ENCODE measurements around the gene BMP7. TPM values are rescaled to one million over a fixed set of nuclear protein-coding genes. Genes with fewer than 3 reads are reported as not detected.

BMP7 gene
- total RNA-seq, 4 donors from 2014 or later, result 4.6 to 7.1 (median 5.6) TPM

DNA sequence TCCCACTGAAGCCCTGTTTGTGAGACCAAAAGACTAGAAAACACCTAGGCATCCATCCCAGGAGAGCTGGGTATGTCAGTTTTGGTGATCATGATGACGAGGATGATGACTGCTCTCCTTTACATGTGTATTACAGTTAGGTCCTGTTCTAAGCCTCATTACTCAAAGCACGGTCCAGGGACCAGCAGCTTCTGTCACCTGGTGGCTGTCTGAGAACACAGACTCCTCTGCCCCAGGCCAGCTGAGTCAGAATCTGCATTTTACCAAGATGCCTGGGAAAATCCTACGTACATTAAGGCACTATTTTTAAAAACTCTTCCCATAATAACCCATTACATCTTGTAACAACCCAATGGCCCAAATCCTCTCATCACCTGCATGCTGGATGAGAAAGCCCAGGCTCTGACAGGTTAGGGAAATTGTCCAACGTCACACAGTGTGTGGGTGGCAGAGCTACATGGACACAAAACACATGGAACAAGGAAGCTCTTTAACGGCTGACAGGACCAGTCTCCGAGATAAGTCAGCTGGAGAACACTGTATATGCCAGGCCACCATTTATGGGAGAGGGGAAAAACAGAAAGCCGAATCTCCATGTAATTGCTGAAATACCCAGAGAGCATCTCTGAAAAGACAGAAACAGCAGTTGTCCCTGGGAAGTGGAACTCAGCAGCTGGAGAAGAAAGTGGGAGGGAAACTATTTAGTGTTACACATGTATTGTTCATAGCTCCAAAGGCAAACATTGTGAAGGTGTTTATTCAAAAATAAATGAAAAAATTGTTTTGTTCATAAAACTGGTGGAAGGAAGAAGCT lies 65.4 kb downstream of the BMP7 start:
- H3K4me1 ChIP-seq, result no peaks in the 10 kb centered on the region
- no peak overlapping the region for H3K27ac ChIP-seq (replicated peaks in 1 of 4)
- intact Hi-C loops (cut with DNase I), result no loop called here
- no peak overlapping the region for H3K4me3 ChIP-seq
- H3K9me3 ChIP-seq, result no peaks in the 10 kb centered on the region
- no peak for DNase-seq (ENCODE audit: extremely low spot score)
- peaks cover 0 to 53% (median 0%) of the 10 kb centered on the region in 4 donors for H3K27me3 ChIP-seq
- no peaks in the 10 kb centered on the region for H3K36me3 ChIP-seq
- 62% methylated on average over 7 of the region's 7 CpGs for WGBS
- no peak for TF ChIP-seq POLR2AphosphoS5 (IDR thresholded peaks at IDR 0.05)
- no peak for TF ChIP-seq EP300 (IDR thresholded peaks at IDR 0.05)
- TF ChIP-seq, protein P1, sequence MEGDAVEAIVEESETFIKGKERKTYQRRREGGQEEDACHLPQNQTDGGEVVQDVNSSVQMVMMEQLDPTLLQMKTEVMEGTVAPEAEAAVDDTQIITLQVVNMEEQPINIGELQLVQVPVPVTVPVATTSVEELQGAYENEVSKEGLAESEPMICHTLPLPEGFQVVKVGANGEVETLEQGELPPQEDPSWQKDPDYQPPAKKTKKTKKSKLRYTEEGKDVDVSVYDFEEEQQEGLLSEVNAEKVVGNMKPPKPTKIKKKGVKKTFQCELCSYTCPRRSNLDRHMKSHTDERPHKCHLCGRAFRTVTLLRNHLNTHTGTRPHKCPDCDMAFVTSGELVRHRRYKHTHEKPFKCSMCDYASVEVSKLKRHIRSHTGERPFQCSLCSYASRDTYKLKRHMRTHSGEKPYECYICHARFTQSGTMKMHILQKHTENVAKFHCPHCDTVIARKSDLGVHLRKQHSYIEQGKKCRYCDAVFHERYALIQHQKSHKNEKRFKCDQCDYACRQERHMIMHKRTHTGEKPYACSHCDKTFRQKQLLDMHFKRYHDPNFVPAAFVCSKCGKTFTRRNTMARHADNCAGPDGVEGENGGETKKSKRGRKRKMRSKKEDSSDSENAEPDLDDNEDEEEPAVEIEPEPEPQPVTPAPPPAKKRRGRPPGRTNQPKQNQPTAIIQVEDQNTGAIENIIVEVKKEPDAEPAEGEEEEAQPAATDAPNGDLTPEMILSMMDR (IDR thresholded peaks at IDR 0.05), result no peak
- no peak for TF ChIP-seq POLR2A (IDR thresholded peaks at IDR 0.05; ENCODE audit: low read depth)

DNA sequence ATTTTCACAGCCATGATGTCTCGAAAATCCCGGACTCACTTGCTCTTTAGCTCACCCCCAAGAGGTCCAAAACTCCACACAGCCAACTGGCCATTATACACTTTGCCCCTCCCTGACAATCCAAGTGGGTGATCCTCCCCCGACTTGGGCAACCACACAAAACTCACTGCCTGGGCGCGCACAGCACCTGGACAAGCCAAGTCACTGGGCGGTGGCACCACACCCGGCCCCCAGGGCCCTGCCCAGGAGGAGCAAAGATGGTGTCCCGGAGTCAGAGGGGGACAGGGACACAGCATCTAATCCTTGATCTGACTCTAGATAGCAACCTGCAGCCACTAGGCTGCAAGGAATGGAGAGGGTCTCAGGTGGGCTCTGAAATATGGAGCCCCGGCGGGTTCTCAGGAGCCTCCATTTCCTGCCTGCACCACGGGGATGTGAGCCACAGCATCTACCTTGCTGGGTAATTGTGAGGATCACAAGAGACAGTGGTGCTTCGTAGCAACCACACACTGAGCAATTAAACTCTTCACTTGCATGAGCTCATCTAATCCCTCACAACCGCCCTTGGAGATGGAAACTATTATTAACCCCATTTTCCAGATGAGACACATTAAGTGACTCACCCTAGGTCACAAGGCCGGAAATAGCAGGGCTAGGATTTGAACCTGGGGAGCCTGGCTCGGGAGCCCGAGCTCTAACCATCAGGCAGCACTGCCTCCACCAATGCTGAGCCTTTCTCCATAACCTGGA lies 66.6 kb downstream of the BMP7 start:
- no peaks in the 10 kb centered on the region for H3K36me3 ChIP-seq
- H3K4me3 ChIP-seq, result no peak overlapping the region
- peaks cover 0 to 55% (median 0%) of the 10 kb centered on the region in 4 donors for H3K27me3 ChIP-seq
- no peak for DNase-seq (ENCODE audit: extremely low spot score)
- H3K27ac ChIP-seq (replicated peaks in 1 of 4), result no peak overlapping the region
- no peaks in the 10 kb centered on the region for H3K4me1 ChIP-seq
- TF ChIP-seq POLR2AphosphoS5 (IDR thresholded peaks at IDR 0.05) (no peak), POLR2A (IDR thresholded peaks at IDR 0.05; ENCODE audit: low read depth) (no peak), EP300 (IDR thresholded peaks at IDR 0.05) (no peak)
- TF ChIP-seq, protein P1 (IDR thresholded peaks at IDR 0.05), result no peak
- H3K9me3 ChIP-seq, result no peaks in the 10 kb centered on the region
- intact Hi-C loops (cut with DNase I), result no loop called here
- WGBS, result 70% methylated on average over 10 of the region's 16 CpGs

DNA sequence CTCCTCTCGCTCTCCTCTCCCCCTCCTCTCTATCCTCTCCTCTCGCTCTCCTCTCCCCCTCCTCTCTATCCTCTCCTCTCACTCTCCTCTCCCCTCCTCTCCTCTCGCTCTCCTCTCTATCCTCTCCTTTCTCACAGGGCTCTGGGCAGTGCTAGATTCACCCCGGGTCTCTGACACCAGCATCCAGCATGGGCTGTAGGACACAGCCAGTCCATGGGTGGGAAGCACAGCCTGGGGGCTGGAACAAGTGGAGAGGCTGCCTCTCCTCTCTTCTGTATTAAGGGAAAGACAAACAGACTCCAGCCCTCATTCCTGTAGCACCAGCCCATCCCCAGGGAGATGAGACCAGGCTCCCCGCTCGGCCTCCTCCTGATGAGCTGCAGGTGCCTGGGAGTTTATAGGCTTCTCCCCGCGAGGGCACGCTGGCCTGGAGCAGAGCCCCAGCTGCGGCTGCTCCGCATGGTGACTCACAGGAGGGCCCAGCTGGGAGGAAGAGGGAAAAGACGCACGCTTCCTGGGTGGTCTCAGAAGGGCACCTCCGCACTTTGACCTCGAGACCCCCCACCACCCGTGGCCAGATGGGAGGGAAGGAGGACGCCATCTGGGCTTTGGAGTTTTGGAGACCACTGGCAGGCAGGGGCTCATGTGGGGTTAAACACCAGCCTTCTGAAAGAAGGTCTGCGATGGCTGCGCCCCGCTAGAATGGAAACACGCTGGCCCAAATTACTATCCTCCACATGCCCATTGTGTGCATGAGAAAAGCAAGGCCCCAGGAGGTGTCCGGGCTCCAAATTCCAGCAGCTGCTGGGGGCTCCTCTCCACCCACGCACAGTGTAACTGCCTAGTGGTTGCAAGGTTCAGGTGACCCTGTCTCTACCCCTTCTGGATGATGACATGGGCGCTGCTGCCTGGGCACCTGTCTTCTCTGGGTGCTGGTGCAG lies 68.0 kb downstream of the BMP7 start:
- Histone ChIP-seq H3K36me3 (no peaks in the 10 kb centered on the region), H3K27ac (replicated peaks in 1 of 4) (no peak overlapping the region), H3K4me1 (no peaks in the 10 kb centered on the region), H3K27me3 (peaks cover 0 to 55% (median 0%) of the 10 kb centered on the region in 4 donors), H3K9me3 (no peaks in the 10 kb centered on the region), H3K4me3 (no peak overlapping the region)
- intact Hi-C loops (cut with DNase I), result no loop called here
- no peak for DNase-seq (ENCODE audit: extremely low spot score)
- TF ChIP-seq, protein P1 (IDR thresholded peaks at IDR 0.05), result no peak
- TF ChIP-seq POLR2A (IDR thresholded peaks at IDR 0.05; ENCODE audit: low read depth) (no peak), EP300 (IDR thresholded peaks at IDR 0.05) (no peak), POLR2AphosphoS5 (IDR thresholded peaks at IDR 0.05) (no peak)
- WGBS, result 67% methylated on average over 18 of the region's 24 CpGs

DNA sequence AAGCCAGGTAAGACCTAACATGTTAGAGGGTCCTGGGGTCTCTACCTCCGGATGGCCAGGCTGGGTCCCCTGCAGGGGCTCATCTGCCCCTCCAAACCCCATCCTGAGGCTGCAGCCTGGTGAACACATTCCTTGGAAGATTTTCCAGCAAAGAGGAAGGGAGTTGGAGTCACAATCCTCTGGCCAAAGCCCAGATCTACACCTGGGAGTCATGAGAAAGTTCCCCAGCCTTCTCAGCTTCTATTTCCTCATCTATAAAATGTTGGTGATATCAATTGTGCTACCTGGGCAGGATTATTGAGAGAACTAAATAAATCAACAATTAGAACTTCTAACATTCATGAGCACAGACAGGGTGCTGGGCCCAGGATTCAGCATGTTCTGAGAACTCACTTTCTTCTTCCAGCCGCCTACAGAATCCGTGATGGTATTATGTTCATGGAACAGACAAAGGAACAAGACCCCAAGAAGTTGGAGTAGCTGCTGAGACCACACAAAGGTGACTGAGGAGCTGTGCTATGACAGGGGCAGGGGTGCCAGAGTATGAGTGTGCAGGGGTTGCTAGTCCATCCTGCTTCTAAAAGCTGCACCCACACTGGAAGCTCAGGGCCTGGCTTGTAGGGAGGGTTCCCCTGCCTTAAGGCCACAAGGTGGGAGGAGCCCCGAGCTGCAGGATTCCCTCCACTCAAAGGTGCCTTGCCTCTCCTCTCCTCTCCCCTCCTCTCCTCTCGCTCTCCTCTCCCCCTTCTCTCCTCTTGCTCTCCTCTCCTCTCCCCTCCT lies 68.9 kb downstream of the BMP7 start:
- Histone ChIP-seq H3K4me1 (no peaks in the 10 kb centered on the region), H3K36me3 (no peaks in the 10 kb centered on the region), H3K9me3 (no peaks in the 10 kb centered on the region), H3K27ac (replicated peaks in 1 of 4) (no peak overlapping the region), H3K4me3 (no peak overlapping the region), H3K27me3 (peaks cover 0 to 53% (median 0%) of the 10 kb centered on the region in 4 donors)
- no peak for DNase-seq (ENCODE audit: extremely low spot score)
- TF ChIP-seq, protein P1 (IDR thresholded peaks at IDR 0.05), result no peak
- TF ChIP-seq POLR2A (IDR thresholded peaks at IDR 0.05; ENCODE audit: low read depth) (no peak), POLR2AphosphoS5 (IDR thresholded peaks at IDR 0.05) (no peak), EP300 (IDR thresholded peaks at IDR 0.05) (no peak)
- intact Hi-C loops (cut with DNase I), result no loop called here
- 83% methylated on average over 5 of the region's 5 CpGs for WGBS
